ENCODE measurements around the gene LDLRAD3. TPM values are rescaled to one million over a fixed set of nuclear protein-coding genes. Genes with fewer than 3 reads are reported as not detected.

Gene LDLRAD3
- total RNA-seq, 1 experiment from 2014 or later, result 55.7 TPM

DNA sequence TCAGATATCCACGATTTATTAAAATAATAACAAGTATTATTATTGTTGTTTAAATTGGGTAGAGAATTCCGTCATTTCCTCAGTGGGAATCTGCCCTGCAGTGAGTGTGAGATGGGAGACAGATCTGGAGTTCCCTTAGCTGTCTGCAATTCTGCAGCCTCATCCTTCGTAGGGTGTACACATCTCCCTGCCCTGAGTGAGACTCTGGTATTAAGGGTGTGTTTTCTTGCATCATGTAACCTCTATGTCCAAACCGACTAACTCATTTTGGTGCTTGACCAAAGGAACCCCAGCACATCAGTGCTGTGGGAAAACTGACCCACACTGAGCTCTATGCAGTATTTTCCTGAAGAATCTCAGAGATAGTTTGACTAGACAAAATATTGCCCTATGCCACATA lies 157.6 kb downstream of the LDLRAD3 start:
- Mint-ChIP-seq H3K4me3 (ENCODE audit: unreplicated experiment) (no peak overlapping the region), H3K27me3 (ENCODE audit: insufficient read depth, unreplicated experiment) (no peaks in the 10 kb centered on the region), H3K36me3 (ENCODE audit: insufficient read depth, unreplicated experiment) (peaks cover 92% of the 10 kb centered on the region), H3K4me1 (ENCODE audit: insufficient read depth, unreplicated experiment) (no peaks in the 10 kb centered on the region), H3K9me3 (ENCODE audit: unreplicated experiment) (no peaks in the 10 kb centered on the region), H3K27ac (ENCODE audit: low read depth, unreplicated experiment) (no peak overlapping the region)
- CTCF ChIA-PET, result interaction anchor here (0.6 to 1.5 kb wide), 2 partner anchors 158 to 164 kb away, joined by 4 to 6 read pairs; no protein-coding TSS in a partner anchor
- no TSS peak for BruUV-seq (replicated peaks)
- POLR2A ChIA-PET, result no interaction called here
- no peak for DNase-seq (ENCODE audit: unreplicated experiment)
- intact Hi-C loops (cut with micrococcal nuclease), result no loop called here
- TF ChIP-seq, protein P1, sequence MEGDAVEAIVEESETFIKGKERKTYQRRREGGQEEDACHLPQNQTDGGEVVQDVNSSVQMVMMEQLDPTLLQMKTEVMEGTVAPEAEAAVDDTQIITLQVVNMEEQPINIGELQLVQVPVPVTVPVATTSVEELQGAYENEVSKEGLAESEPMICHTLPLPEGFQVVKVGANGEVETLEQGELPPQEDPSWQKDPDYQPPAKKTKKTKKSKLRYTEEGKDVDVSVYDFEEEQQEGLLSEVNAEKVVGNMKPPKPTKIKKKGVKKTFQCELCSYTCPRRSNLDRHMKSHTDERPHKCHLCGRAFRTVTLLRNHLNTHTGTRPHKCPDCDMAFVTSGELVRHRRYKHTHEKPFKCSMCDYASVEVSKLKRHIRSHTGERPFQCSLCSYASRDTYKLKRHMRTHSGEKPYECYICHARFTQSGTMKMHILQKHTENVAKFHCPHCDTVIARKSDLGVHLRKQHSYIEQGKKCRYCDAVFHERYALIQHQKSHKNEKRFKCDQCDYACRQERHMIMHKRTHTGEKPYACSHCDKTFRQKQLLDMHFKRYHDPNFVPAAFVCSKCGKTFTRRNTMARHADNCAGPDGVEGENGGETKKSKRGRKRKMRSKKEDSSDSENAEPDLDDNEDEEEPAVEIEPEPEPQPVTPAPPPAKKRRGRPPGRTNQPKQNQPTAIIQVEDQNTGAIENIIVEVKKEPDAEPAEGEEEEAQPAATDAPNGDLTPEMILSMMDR (IDR thresholded peaks at IDR 0.05; ENCODE audit: unreplicated experiment), result no peak

DNA sequence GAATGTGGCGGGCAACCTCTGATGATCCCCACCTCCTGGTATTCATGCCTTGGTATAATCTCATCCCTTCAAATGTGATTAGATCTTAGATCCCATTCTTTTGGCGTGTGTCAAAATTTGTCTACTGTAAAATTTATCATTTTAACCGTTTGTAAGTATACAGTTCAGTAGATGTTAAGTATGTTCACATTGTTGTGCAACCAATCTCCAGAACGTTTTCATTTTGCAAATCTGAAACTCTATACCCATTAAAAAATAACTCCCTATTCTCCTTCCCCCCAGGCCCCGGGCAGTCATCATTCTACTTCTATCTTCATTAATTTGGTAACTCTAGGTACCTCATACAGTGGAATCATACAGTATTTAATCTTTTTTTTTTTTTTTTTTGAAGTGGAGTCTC lies 159.0 kb downstream of the LDLRAD3 start:
- Mint-ChIP-seq H3K9me3 (ENCODE audit: unreplicated experiment) (no peaks in the 10 kb centered on the region), H3K27ac (ENCODE audit: low read depth, unreplicated experiment) (no peak overlapping the region), H3K36me3 (ENCODE audit: insufficient read depth, unreplicated experiment) (peaks cover 92% of the 10 kb centered on the region), H3K4me3 (ENCODE audit: unreplicated experiment) (no peak overlapping the region), H3K27me3 (ENCODE audit: insufficient read depth, unreplicated experiment) (no peaks in the 10 kb centered on the region), H3K4me1 (ENCODE audit: insufficient read depth, unreplicated experiment) (no peaks in the 10 kb centered on the region)
- ChIA-PET POLR2A (no interaction called here), CTCF (no interaction called here)
- no peak for DNase-seq (ENCODE audit: unreplicated experiment)
- TF ChIP-seq, protein P1 (IDR thresholded peaks at IDR 0.05; ENCODE audit: unreplicated experiment), result no peak
- intact Hi-C loops (cut with micrococcal nuclease), result no loop called here
- no TSS peak for BruUV-seq (replicated peaks)

DNA sequence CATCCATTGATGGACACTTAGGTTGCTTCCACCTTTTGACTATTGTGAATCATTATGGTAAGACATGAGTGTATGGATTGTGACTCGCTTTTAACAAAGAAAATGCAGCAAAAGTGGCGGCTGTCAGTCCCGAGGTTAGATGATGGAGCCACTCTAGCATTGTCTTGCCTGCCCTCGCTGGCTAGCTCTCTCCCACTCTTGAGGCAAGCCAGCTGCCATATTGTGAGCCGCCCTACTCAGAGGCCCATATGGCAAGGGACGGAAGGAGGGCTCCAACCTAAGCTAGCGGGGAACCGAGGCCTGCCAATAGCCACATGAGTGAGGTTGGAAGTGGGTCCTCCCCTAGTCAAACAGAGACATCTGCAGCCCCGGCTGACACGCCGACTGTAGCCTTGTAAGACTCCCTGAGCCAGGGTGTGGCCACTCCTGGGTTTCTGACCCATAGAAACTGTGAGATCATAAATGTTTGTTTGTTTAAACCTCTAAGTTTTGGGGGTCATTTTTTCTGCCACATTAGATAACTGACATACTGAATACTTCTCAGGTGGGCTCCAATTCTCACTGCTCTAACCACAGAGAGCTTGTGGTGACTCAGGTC lies 160.2 kb downstream of the LDLRAD3 start:
- Mint-ChIP-seq H3K9me3 (ENCODE audit: unreplicated experiment) (no peaks in the 10 kb centered on the region), H3K4me3 (ENCODE audit: unreplicated experiment) (no peak overlapping the region), H3K36me3 (ENCODE audit: insufficient read depth, unreplicated experiment) (peaks cover 92% of the 10 kb centered on the region), H3K4me1 (ENCODE audit: insufficient read depth, unreplicated experiment) (no peaks in the 10 kb centered on the region), H3K27ac (ENCODE audit: low read depth, unreplicated experiment) (no peak overlapping the region), H3K27me3 (ENCODE audit: insufficient read depth, unreplicated experiment) (no peaks in the 10 kb centered on the region)
- CTCF ChIA-PET, result interaction anchor here (0.6 to 1.2 kb wide), 2 partner anchors 10 to 91 kb away, joined by 3 to 4 read pairs; no protein-coding TSS in a partner anchor
- intact Hi-C loops (cut with micrococcal nuclease), result no loop called here
- TF ChIP-seq, protein P1 (IDR thresholded peaks at IDR 0.05; ENCODE audit: unreplicated experiment), result no peak
- no TSS peak for BruUV-seq (replicated peaks)
- DNase-seq (ENCODE audit: unreplicated experiment), result no peak
- POLR2A ChIA-PET, result no interaction called here

DNA sequence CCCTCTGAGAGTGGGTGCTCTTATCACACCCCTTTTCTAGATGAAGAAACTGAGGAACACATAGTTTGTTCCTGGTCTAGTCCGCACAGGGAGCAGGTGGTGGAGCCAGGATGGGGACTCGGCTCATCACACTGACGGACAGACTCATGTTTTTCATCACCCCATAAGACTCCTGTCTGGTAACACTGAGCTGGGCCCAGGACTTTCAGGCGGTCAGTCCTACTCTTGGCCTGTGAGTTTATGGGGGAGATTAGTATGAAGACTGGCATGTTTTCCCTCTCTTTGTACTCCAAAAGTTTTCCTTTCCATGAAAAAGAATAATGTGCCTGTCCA lies 160.8 kb downstream of the LDLRAD3 start:
- TF ChIP-seq, protein P1 (IDR thresholded peaks at IDR 0.05; ENCODE audit: unreplicated experiment), result no peak
- ChIA-PET CTCF (interaction anchor here (0.6 to 1.2 kb wide), 3 partner anchors 10 to 91 kb away, joined by 3 to 4 read pairs (median 4); no protein-coding TSS in a partner anchor), POLR2A (no interaction called here)
- no peak overlapping the region for H3K4me3 Mint-ChIP-seq (ENCODE audit: unreplicated experiment)
- H3K36me3 Mint-ChIP-seq (ENCODE audit: insufficient read depth, unreplicated experiment), result peaks cover 88% of the 10 kb centered on the region
- H3K9me3 Mint-ChIP-seq (ENCODE audit: unreplicated experiment), result no peaks in the 10 kb centered on the region
- no peaks in the 10 kb centered on the region for H3K4me1 Mint-ChIP-seq (ENCODE audit: insufficient read depth, unreplicated experiment)
- DNase-seq (ENCODE audit: unreplicated experiment), result no peak
- no TSS peak for BruUV-seq (replicated peaks)
- no peaks in the 10 kb centered on the region for H3K27me3 Mint-ChIP-seq (ENCODE audit: insufficient read depth, unreplicated experiment)
- intact Hi-C loops (cut with micrococcal nuclease), result no loop called here
- peak overlapping the region; percentile 32 for H3K27ac Mint-ChIP-seq (ENCODE audit: low read depth, unreplicated experiment)
